ENCODE data around the gene COPS4. TPM values are rescaled to one million over a fixed set of nuclear protein-coding genes. Genes with fewer than 3 reads are reported as not detected.
"Not testable (repeated sequence)": the region's sequence is repeated elsewhere in the genome, so short reads cannot be mapped to it uniquely, and the experiment has no call there.

COPS4 gene
- 36.3 and 36.7 TPM in 2 replicates for polyA plus RNA-seq (2013)

DNA sequence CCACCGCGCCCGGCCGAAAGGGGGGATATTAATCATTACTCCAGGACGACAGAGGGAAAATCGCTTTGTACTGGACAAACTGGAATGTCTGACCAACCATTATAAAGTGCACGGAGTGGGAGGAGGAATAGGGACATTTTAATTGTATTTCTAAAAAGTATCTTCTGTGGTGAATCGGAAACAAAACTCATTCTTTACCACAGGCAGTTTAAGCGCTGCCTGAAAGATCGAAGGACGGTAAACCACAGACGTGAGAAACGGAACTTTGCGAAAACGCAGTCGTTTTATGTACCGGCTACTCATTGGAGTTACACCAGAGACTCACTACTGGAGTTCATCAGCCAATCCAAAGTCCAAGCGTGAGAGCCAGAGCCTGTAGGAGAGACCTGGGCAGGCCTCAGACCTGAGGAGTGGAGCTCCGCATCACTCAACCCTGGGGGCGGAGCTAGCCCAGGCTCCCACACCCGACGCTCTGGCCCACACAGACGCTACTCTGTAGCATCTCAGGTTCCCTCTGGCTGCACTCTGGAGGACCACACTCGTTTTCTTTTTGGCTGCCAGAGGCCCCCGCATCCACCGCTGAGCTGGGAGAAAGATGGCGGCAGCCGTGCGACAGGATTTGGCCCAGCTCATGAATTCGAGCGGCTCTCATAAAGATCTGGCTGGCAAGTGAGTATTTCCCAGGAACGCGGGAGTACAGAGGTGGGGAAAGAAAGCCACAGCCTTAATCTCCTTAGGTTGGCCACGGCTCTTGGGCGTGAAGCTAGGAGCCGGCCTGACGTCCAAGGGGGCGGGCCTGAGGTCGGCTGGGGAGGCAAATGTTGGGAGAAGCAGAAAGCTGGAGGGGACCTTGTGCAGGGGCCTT lies at the start of gene COPS4:
Gene COPS4 (plus strand): TSS at position 554 of the 865 bp plus-strand sequence. CDS start 42 bp downstream, at position 596.
- H3K14ac ChIP-seq (ENCODE audit: low read length), result peak within 1 kb of the TSS; percentile 65
- peaks cover 6% of the 10 kb centered on the region for H3K79me2 ChIP-seq (ENCODE audit: control insufficient read depth, insufficient read depth, low read length, poor library complexity)
- no peak within 1 kb of the TSS for H2BK12ac ChIP-seq (ENCODE audit: low read length)
- H3K27me3 ChIP-seq (ENCODE audit: insufficient read depth, low read length), result no peaks in the 10 kb centered on the region
- H2AK5ac ChIP-seq (ENCODE audit: low read length), result no peak within 1 kb of the TSS
- peak within 1 kb of the TSS; percentile 81 for H3K4me2 ChIP-seq (ENCODE audit: low read length)
- H3K27ac ChIP-seq (ENCODE audit: low read depth, low read length), result peak within 1 kb of the TSS; percentile 75
- DNase-seq, result peak; percentile 99 to 100
- no peaks in the 10 kb centered on the region for H3K9me3 ChIP-seq (ENCODE audit: insufficient read depth, low read depth, low read length)
- peak within 1 kb of the TSS; percentile 84 for H4K8ac ChIP-seq (ENCODE audit: low read depth, low read length)
- peak within 1 kb of the TSS; percentile 79 for H3K18ac ChIP-seq (ENCODE audit: low read length)
- peaks cover 2 to 4% of the 10 kb centered on the region in 2 experiments for H3K4me1 ChIP-seq (ENCODE audit: control insufficient read depth in 1 of 2, insufficient read depth in 2 of 2, low read length in 2 of 2)
- H3K4ac ChIP-seq (ENCODE audit: low read depth, low read length), result peak within 1 kb of the TSS; percentile 83
- peak within 1 kb of the TSS; percentile 60 for H2BK5ac ChIP-seq (ENCODE audit: low read depth, low read length, poor library complexity)
- H4K91ac ChIP-seq (ENCODE audit: low read depth, low read length), result peak within 1 kb of the TSS; percentile 69
- peak within 1 kb of the TSS; percentile 75 for H2AFZ ChIP-seq (ENCODE audit: insufficient read depth, low read length, poor library complexity)
- H3K36me3 ChIP-seq (ENCODE audit: control insufficient read depth in 1 of 2, insufficient read depth in 2 of 2, low read length in 2 of 2), result no peaks in the 10 kb centered on the region
- H3K79me1 ChIP-seq (ENCODE audit: low read length), result peaks cover 7% of the 10 kb centered on the region
- peak within 1 kb of the TSS; percentile 80 for H3K4me3 ChIP-seq (ENCODE audit: low read depth, low read length)
- H3K23ac ChIP-seq (ENCODE audit: low read length), result no peak within 1 kb of the TSS
- peak within 1 kb of the TSS; percentile 85 for H3K9ac ChIP-seq (ENCODE audit: low read length)
- no CpG with 5 or more reads among the region's 39 CpGs for WGBS (ENCODE audit: extremely low coverage, insufficient coverage, insufficient read length)
- peak within 1 kb of the TSS; percentile 29 for H2BK120ac ChIP-seq (ENCODE audit: insufficient read depth, low read length, poor library complexity)
- peak within 1 kb of the TSS; percentile 71 for H4K12ac ChIP-seq (ENCODE audit: low read depth, low read length)

DNA sequence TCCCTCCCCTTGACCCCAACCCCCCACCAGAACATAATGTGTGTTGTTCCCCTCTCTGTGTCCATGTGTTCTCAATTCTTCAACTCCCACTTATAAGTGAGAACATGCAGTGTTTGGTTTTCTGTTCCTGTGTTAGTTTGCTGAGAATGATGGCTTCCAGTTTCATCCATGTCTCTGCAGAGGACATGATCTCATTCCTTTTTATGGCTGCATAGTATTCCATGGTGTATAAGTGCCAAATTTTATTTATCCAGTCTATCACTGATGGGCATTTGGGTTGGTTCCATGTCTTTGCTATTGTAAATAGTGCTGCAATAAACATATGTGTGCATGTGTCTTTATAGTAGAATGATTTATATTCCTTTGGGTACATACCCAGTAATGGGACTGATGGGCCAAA lies 47.5 kb upstream of the COPS4 start:
- not testable (repeated sequence) for H3K23ac ChIP-seq (ENCODE audit: low read length); H3K79me2 ChIP-seq (ENCODE audit: control insufficient read depth, insufficient read depth, low read length, poor library complexity); H4K91ac ChIP-seq (ENCODE audit: low read depth, low read length); H3K18ac ChIP-seq (ENCODE audit: low read length); H2AK5ac ChIP-seq (ENCODE audit: low read length); DNase-seq; H3K4me1 ChIP-seq (ENCODE audit: control insufficient read depth in 1 of 2, insufficient read depth in 2 of 2, low read length in 2 of 2); H3K14ac ChIP-seq (ENCODE audit: low read length); H2BK12ac ChIP-seq (ENCODE audit: low read length); H3K79me1 ChIP-seq (ENCODE audit: low read length); H3K27me3 ChIP-seq (ENCODE audit: insufficient read depth, low read length); H3K4me2 ChIP-seq (ENCODE audit: low read length); H2BK120ac ChIP-seq (ENCODE audit: insufficient read depth, low read length, poor library complexity); H4K12ac ChIP-seq (ENCODE audit: low read depth, low read length); H3K9ac ChIP-seq (ENCODE audit: low read length); H3K4ac ChIP-seq (ENCODE audit: low read depth, low read length); H3K27ac ChIP-seq (ENCODE audit: low read depth, low read length); H2BK5ac ChIP-seq (ENCODE audit: low read depth, low read length, poor library complexity); H4K8ac ChIP-seq (ENCODE audit: low read depth, low read length); H3K36me3 ChIP-seq (ENCODE audit: control insufficient read depth in 1 of 2, insufficient read depth in 2 of 2, low read length in 2 of 2); H3K4me3 ChIP-seq (ENCODE audit: low read depth, low read length); H2AFZ ChIP-seq (ENCODE audit: insufficient read depth, low read length, poor library complexity); H3K9me3 ChIP-seq (ENCODE audit: insufficient read depth, low read depth, low read length)

DNA sequence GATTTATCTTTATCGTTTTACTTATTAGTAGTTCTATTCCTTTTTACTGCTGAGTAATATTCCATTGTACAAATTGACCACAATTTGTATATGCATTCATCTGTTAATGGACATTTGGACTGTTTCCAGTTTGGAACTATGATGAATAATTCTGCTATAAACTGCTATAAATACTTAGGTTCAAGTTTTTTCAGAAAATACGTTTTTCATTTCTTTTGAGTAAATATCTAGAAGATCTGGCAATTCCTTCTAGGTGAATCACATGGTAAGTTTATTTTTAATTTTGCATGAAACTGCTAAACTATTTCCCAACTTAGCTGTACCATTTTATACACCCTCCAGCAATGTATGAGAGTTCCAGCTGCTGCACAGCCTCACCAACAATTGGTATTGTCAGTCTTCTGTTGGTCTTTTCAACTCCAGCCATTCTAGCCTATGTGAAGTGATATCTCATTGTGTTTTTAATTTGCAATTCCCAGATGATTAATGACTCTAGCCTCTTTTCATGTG lies 46.6 kb upstream of the COPS4 start:
- Histone ChIP-seq H3K9ac (ENCODE audit: low read length) (no peak overlapping the region), H4K12ac (ENCODE audit: low read depth, low read length) (no peak overlapping the region), H3K36me3 (ENCODE audit: control insufficient read depth in 1 of 2, insufficient read depth in 2 of 2, low read length in 2 of 2) (peaks cover 0 to 3% of the 10 kb centered on the region in 2 experiments), H3K9me3 (ENCODE audit: insufficient read depth, low read depth, low read length) (no peaks in the 10 kb centered on the region), H2AFZ (ENCODE audit: insufficient read depth, low read length, poor library complexity) (no peak overlapping the region), H3K14ac (ENCODE audit: low read length) (no peak overlapping the region), H3K18ac (ENCODE audit: low read length) (no peak overlapping the region), H4K91ac (ENCODE audit: low read depth, low read length) (no peak overlapping the region), H3K27me3 (ENCODE audit: insufficient read depth, low read length) (no peaks in the 10 kb centered on the region), H3K79me2 (ENCODE audit: control insufficient read depth, insufficient read depth, low read length, poor library complexity) (no peaks in the 10 kb centered on the region), H3K4me2 (ENCODE audit: low read length) (no peak overlapping the region), H2BK5ac (ENCODE audit: low read depth, low read length, poor library complexity) (no peak overlapping the region), H2BK12ac (ENCODE audit: low read length) (no peak overlapping the region), H3K79me1 (ENCODE audit: low read length) (no peaks in the 10 kb centered on the region), H3K4ac (ENCODE audit: low read depth, low read length) (no peak overlapping the region), H3K23ac (ENCODE audit: low read length) (no peak overlapping the region), H4K8ac (ENCODE audit: low read depth, low read length) (no peak overlapping the region), H3K4me1 (ENCODE audit: control insufficient read depth in 1 of 2, insufficient read depth in 2 of 2, low read length in 2 of 2) (no peaks in the 10 kb centered on the region), H3K4me3 (ENCODE audit: low read depth, low read length) (no peak overlapping the region), H2BK120ac (ENCODE audit: insufficient read depth, low read length, poor library complexity) (no peak overlapping the region), H3K27ac (ENCODE audit: low read depth, low read length) (no peak overlapping the region), H2AK5ac (ENCODE audit: low read length) (no peak overlapping the region)
- no CpG with 5 or more reads among the region's 2 CpGs for WGBS (ENCODE audit: extremely low coverage, insufficient coverage, insufficient read length)
- no peak for DNase-seq

DNA sequence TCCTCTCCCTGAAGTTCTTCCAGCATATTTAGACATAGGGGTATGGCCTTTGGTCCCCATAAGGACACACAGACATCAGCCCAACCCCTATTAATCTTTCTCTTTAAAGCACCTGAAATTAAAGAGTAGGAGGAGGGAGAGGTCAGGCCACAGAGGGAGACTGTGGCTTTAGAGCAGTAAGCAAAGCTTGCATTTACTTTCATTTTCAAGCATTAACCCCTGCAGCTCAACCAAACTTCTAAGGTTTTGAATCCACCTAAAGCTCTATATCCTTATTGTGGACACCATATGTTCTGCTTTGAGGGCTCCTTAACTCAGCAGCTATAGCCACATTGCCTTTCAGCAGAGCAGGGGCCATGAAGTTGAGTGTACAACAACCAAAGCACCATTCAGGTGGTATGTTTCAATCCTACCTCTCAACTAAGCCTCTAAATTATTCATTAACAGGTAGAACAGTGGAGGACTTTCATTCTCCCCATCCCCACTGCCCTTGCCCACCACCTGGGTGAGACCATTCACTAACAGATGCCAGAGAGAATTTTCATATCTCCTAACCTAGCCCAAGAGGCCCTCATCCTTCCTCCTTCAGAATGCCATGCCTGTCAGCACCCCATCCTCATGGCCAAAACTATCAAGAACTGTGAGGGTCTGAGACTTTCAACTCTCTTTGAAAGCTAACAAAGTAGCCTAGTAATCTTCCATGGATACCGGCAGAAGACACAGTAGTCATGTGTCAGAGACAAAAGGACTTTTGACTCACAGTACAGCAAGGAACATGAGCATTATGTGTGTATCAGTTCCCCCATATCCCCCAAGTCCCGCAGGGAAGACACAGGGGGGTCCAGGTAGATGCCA lies 45.2 kb upstream of the COPS4 start:
- Histone ChIP-seq H3K4me2 (ENCODE audit: low read length) (no peak overlapping the region), H3K14ac (ENCODE audit: low read length) (no peak overlapping the region), H2BK12ac (ENCODE audit: low read length) (no peak overlapping the region), H2BK120ac (ENCODE audit: insufficient read depth, low read length, poor library complexity) (no peak overlapping the region), H3K36me3 (ENCODE audit: control insufficient read depth in 1 of 2, insufficient read depth in 2 of 2, low read length in 2 of 2) (no peaks in the 10 kb centered on the region), H3K23ac (ENCODE audit: low read length) (no peak overlapping the region), H3K79me2 (ENCODE audit: control insufficient read depth, insufficient read depth, low read length, poor library complexity) (no peaks in the 10 kb centered on the region), H3K4me3 (ENCODE audit: low read depth, low read length) (no peak overlapping the region), H3K9ac (ENCODE audit: low read length) (no peak overlapping the region), H3K79me1 (ENCODE audit: low read length) (no peaks in the 10 kb centered on the region), H2BK5ac (ENCODE audit: low read depth, low read length, poor library complexity) (no peak overlapping the region), H3K9me3 (ENCODE audit: insufficient read depth, low read depth, low read length) (no peaks in the 10 kb centered on the region), H3K4me1 (ENCODE audit: control insufficient read depth in 1 of 2, insufficient read depth in 2 of 2, low read length in 2 of 2) (no peaks in the 10 kb centered on the region), H3K27me3 (ENCODE audit: insufficient read depth, low read length) (no peaks in the 10 kb centered on the region), H4K8ac (ENCODE audit: low read depth, low read length) (no peak overlapping the region), H2AFZ (ENCODE audit: insufficient read depth, low read length, poor library complexity) (no peak overlapping the region), H2AK5ac (ENCODE audit: low read length) (no peak overlapping the region), H3K18ac (ENCODE audit: low read length) (no peak overlapping the region), H4K91ac (ENCODE audit: low read depth, low read length) (no peak overlapping the region), H3K4ac (ENCODE audit: low read depth, low read length) (no peak overlapping the region), H3K27ac (ENCODE audit: low read depth, low read length) (no peak overlapping the region), H4K12ac (ENCODE audit: low read depth, low read length) (no peak overlapping the region)
- WGBS (ENCODE audit: extremely low coverage, insufficient coverage, insufficient read length), result no CpG with 5 or more reads among the region's 2 CpGs
- DNase-seq, result no peak
